Renal pelvis (tissue), 12 donors: ENCODE results near the gene VPS37B. TPM values are rescaled to one million over a fixed set of nuclear protein-coding genes. Genes with fewer than 3 reads are reported as not detected.
"Not testable (repeated sequence)": the region's sequence is repeated elsewhere in the genome, so short reads cannot be mapped to it uniquely, and the experiment has no call there.

Experiments
- DNase-seq: peaks from one replicate; pipeline ENCODE4 v3.0.0-alpha.2; 2013
- long read RNA-seq, 16 experiments: transcript quantifications; one replicate each; lab custom pipeline, GENCODE V29; 2026
- polyA plus RNA-seq, 3 donors: library from polyadenylated mRNA; unstranded; fragments of 120-200 nt; gene quantifications; one replicate each; pipeline ENCODE4 v1.2.1, GENCODE V29; 2013; ENCODE audit not compliant: insufficient read length in 3 of 3

The VPS37B gene
- polyA plus RNA-seq: 10 to 100 TPM; 23.8 to 30.0 (median 26.4) TPM
- long read RNA-seq, donor 1, transcript VPS37B-201 (4 exons, 3,028 nt): major isoform, 11 of 11 reads
- long read RNA-seq, donor 1, partial matches to known transcripts: 0 of 11 reads
- long read RNA-seq, donor 1, other reads (novel, unspliced or antisense): 0 of 11 reads
- long read RNA-seq, donor 2, transcript VPS37B-201 (4 exons, 3,028 nt): major isoform, 17 of 17 reads
- long read RNA-seq, donor 2, partial matches to known transcripts: 0 of 17 reads
- long read RNA-seq, donor 2, other reads (novel, unspliced or antisense): 0 of 17 reads
- long read RNA-seq, donor 3, transcript VPS37B-201 (4 exons, 3,028 nt): major isoform, 15 of 21 reads
- long read RNA-seq, donor 3, partial matches to known transcripts: 6 of 21 reads
- long read RNA-seq, donor 3, other reads (novel, unspliced or antisense): 0 of 21 reads
- long read RNA-seq, donor 4, transcript VPS37B-201 (4 exons, 3,028 nt): major isoform, 7 of 8 reads
- long read RNA-seq, donor 4, partial matches to known transcripts: 0 of 8 reads
- long read RNA-seq, donor 4, other reads (novel, unspliced or antisense): 0 of 8 reads
- long read RNA-seq, donor 5, transcript VPS37B-201 (4 exons, 3,028 nt): major isoform, 10 of 11 reads
- long read RNA-seq, donor 5, partial matches to known transcripts: 0 of 11 reads
- long read RNA-seq, donor 5, other reads (novel, unspliced or antisense): 0 of 11 reads
- long read RNA-seq, donor 6, transcript VPS37B-201 (4 exons, 3,028 nt): major isoform, 15 of 16 reads
- long read RNA-seq, donor 6, partial matches to known transcripts: 0 of 16 reads
- long read RNA-seq, donor 6, other reads (novel, unspliced or antisense): 0 of 16 reads
- long read RNA-seq, donor 7, transcript VPS37B-201 (4 exons, 3,028 nt): major isoform, 15 of 21 reads
- long read RNA-seq, donor 7, partial matches to known transcripts: 5 of 21 reads
- long read RNA-seq, donor 7, other reads (novel, unspliced or antisense): 0 of 21 reads
- long read RNA-seq, donor 8, transcript VPS37B-201 (4 exons, 3,028 nt): major isoform, 6 of 7 reads
- long read RNA-seq, donor 8, partial matches to known transcripts: 0 of 7 reads
- long read RNA-seq, donor 8, other reads (novel, unspliced or antisense): 0 of 7 reads
- long read RNA-seq, donor 9, transcript VPS37B-201 (4 exons, 3,028 nt): major isoform, 16 of 16 reads
- long read RNA-seq, donor 9, partial matches to known transcripts: 0 of 16 reads
- long read RNA-seq, donor 9, other reads (novel, unspliced or antisense): 0 of 16 reads
- long read RNA-seq, donor 10, transcript VPS37B-201 (4 exons, 3,028 nt): major isoform, 13 of 18 reads
- long read RNA-seq, donor 10, partial matches to known transcripts: 5 of 18 reads
- long read RNA-seq, donor 10, other reads (novel, unspliced or antisense): 0 of 18 reads
- long read RNA-seq, donor 11, transcript VPS37B-201 (4 exons, 3,028 nt): major isoform, 18 of 18 reads
- long read RNA-seq, donor 11, partial matches to known transcripts: 0 of 18 reads
- long read RNA-seq, donor 11, other reads (novel, unspliced or antisense): 0 of 18 reads
- long read RNA-seq, donor 12, transcript VPS37B-201 (4 exons, 3,028 nt): major isoform, 17 of 17 reads
- long read RNA-seq, donor 12, partial matches to known transcripts: 0 of 17 reads
- long read RNA-seq, donor 12, other reads (novel, unspliced or antisense): 0 of 17 reads
- long read RNA-seq, donor 13, transcript VPS37B-201 (4 exons, 3,028 nt): major isoform, 8 of 10 reads
- long read RNA-seq, donor 13, partial matches to known transcripts: 0 of 10 reads
- long read RNA-seq, donor 13, other reads (novel, unspliced or antisense): 0 of 10 reads
- long read RNA-seq, donor 14: 0 reads
- long read RNA-seq, donor 15, transcript VPS37B-201 (4 exons, 3,028 nt): major isoform, 17 of 19 reads
- long read RNA-seq, donor 15, partial matches to known transcripts: 0 of 19 reads
- long read RNA-seq, donor 15, other reads (novel, unspliced or antisense): 0 of 19 reads
- long read RNA-seq, donor 16, transcript VPS37B-201 (4 exons, 3,028 nt): major isoform, 15 of 98 reads
- long read RNA-seq, donor 16, partial matches to known transcripts: 83 of 98 reads
- long read RNA-seq, donor 16, other reads (novel, unspliced or antisense): 0 of 98 reads

GRCh38 chr12:122895704-122896636 lies at the start of gene VPS37B:
TSS of gene VPS37B (minus strand) at chr12:122896124. CDS start at chr12:122896062, 62 bp downstream.
- DNase-seq: peak; percentile 86

- DNase-seq: no peak
These were observed 49.0 kb upstream of the VPS37B start for GRCh38 chr12:122944605-122945592.

GRCh38 chr12:122943196-122943595 lies 47.3 kb upstream of the VPS37B start:
- no peak for DNase-seq

- no peak for DNase-seq
These were observed 46.7 kb upstream of the VPS37B start for GRCh38 chr12:122942637-122943036.

GRCh38 chr12:122941351-122941750 lies 45.4 kb upstream of the VPS37B start:
- not testable (repeated sequence) for DNase-seq

- no peak for DNase-seq
These were observed 43.2 kb upstream of the VPS37B start for GRCh38 chr12:122939125-122939524.

- DNase-seq: no peak
These were observed 41.7 kb upstream of the VPS37B start for GRCh38 chr12:122937622-122938091.

GRCh38 chr12:122935318-122935717 lies 39.4 kb upstream of the VPS37B start:
- no peak for DNase-seq

GRCh38 chr12:122934722-122935121 lies 38.8 kb upstream of the VPS37B start:
- no peak for DNase-seq

GRCh38 chr12:122932207-122932606 lies 36.3 kb upstream of the VPS37B start:
- no peak for DNase-seq

GRCh38 chr12:122929812-122930211 lies 33.9 kb upstream of the VPS37B start:
- no peak for DNase-seq

- DNase-seq: no peak
These were observed 33.2 kb upstream of the VPS37B start for GRCh38 chr12:122929148-122929538.

GRCh38 chr12:122928404-122929147 lies 32.7 kb upstream of the VPS37B start:
- DNase-seq: no peak

- no peak for DNase-seq
These were observed 32.0 kb upstream of the VPS37B start for GRCh38 chr12:122927756-122928403.

- DNase-seq: no peak
These were observed 26.0 kb upstream of the VPS37B start for GRCh38 chr12:122921917-122922316.

- DNase-seq: no peak
These were observed 24.8 kb upstream of the VPS37B start for GRCh38 chr12:122920687-122921086.
